ENCODE data around the gene INPP4A.

DNA sequence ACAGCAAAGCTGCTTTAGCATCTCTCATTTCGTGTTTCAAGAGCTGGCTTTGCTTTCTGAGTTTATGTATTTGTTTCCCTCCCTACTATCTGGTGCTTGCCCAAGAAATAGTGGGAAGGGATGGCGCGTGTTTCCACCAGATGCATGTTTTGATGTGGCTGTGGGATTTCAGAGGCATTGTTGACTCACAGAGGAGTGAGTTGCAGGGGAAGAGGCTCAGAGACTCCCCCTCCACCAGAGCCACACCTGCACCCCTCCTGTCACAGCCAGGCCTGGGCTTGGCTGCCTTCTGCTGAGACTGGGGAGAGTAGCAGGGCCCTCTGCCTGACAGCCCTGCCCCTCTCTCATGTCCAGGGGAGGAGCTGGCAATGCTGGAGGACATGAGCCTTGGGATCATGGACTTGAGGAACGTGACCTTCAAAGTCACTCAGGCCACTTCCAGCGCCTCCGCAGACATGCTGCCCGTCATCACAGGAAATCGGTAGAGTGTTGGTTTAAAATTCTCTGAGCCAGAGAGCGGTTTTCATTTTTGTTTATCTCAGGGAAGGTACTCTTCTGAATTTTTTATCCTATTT is 120.7 kb downstream of the INPP4A start:
- TF ChIP-seq, protein P1, sequence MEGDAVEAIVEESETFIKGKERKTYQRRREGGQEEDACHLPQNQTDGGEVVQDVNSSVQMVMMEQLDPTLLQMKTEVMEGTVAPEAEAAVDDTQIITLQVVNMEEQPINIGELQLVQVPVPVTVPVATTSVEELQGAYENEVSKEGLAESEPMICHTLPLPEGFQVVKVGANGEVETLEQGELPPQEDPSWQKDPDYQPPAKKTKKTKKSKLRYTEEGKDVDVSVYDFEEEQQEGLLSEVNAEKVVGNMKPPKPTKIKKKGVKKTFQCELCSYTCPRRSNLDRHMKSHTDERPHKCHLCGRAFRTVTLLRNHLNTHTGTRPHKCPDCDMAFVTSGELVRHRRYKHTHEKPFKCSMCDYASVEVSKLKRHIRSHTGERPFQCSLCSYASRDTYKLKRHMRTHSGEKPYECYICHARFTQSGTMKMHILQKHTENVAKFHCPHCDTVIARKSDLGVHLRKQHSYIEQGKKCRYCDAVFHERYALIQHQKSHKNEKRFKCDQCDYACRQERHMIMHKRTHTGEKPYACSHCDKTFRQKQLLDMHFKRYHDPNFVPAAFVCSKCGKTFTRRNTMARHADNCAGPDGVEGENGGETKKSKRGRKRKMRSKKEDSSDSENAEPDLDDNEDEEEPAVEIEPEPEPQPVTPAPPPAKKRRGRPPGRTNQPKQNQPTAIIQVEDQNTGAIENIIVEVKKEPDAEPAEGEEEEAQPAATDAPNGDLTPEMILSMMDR (IDR thresholded peaks at IDR 0.05): no peak
- no peak for TF ChIP-seq POLR2A (IDR thresholded peaks at IDR 0.05; ENCODE audit: low read depth)
- TF ChIP-seq POLR2AphosphoS5 (IDR thresholded peaks at IDR 0.05): no peak
- TF ChIP-seq EP300 (IDR thresholded peaks at IDR 0.05): no peak
